C4-2B (cell line): ENCODE results near the gene KIF2A.

Experiments used
- ZFX ChIP-seq: fragments of 450-650 bp; IDR thresholded peaks from 2 replicates; pipeline ENCODE4 v1.6.1; 2017
- TF ChIP-seq, protein P1 (sequence below): fragments of 450-650 bp; conservative IDR thresholded peaks from 2 replicates; pipeline ENCODE4 v1.5.1; 2017; ENCODE audit warnings: mild to moderate bottlenecking

DNA sequence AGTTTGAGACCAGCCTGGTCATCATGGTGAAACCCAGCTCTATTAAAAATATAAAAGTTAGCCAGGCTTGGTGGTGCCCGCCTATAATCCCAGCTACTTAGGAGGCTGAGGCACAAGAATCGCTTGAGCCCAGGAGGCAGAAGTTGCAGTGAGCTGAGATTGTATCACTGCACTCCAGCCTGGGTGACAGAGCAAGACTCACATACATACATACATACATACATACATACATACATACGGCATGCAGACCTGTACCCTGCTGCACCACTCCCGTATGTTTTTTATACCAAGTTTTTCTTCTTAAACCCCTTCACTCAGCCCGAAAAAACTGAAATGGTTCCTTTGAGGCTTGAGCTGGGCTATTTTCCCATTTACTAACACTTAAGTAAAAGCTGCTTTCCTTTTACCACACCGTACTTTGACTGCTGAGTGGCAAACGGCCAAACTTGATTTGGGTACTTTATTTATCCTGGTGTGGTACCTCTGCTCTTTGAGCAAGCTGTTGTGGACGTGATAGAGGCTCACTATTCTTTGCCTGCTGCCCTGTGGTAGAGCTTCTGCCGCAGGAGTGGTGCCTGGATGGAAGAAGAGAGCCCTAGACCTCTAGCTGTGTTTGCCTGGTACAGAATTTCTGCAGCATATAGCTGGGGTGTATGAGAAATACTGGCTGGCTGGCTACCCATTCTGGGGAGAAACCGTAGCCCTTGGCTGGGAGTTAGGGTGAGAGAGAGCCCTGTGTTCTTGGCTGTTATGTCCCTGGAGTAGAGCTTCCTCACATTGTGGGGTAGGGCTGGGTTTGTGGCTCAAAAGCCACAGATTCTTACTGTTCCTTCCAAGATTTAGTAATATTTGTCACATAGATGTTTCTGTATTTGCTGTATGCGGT, 126.0 kb downstream of the KIF2A start:
- TF ChIP-seq ZFX, result no peak
- TF ChIP-seq, protein P1, sequence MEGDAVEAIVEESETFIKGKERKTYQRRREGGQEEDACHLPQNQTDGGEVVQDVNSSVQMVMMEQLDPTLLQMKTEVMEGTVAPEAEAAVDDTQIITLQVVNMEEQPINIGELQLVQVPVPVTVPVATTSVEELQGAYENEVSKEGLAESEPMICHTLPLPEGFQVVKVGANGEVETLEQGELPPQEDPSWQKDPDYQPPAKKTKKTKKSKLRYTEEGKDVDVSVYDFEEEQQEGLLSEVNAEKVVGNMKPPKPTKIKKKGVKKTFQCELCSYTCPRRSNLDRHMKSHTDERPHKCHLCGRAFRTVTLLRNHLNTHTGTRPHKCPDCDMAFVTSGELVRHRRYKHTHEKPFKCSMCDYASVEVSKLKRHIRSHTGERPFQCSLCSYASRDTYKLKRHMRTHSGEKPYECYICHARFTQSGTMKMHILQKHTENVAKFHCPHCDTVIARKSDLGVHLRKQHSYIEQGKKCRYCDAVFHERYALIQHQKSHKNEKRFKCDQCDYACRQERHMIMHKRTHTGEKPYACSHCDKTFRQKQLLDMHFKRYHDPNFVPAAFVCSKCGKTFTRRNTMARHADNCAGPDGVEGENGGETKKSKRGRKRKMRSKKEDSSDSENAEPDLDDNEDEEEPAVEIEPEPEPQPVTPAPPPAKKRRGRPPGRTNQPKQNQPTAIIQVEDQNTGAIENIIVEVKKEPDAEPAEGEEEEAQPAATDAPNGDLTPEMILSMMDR, result no peak
